Right ventricle myocardium superior (tissue), 1 donor: ENCODE results near the gene KSR2. TPM values are rescaled to one million over a fixed set of nuclear protein-coding genes. Genes with fewer than 3 reads are reported as not detected.
"Not testable (repeated sequence)": the region's sequence is repeated elsewhere in the genome, so short reads cannot be mapped to it uniquely, and the experiment has no call there.

Experiments used
- ATAC-seq: fragments of 200-7000 bp; cut with Tn5 transposase; one replicate; pipeline ENCODE4 v1.9.1; 2020; ENCODE audit warnings: mild to moderate bottlenecking; ENCODE audit not compliant: poor library complexity
- DNase-seq: peaks from one replicate; pipeline ENCODE4 v3.0.0-alpha.2; 2020
- intact Hi-C: fragments of 100-400 bp; cut with DNase I; formaldehyde crosslinking; loops from one replicate; pipeline ENCODE4 v1.11.2; 2022
- long read RNA-seq: library from polyadenylated mRNA; unstranded; transcript quantifications from one replicate; pipeline ENCODE4 v2.0.0, GENCODE V29; 2021
- total RNA-seq: library from RNA; stranded (reverse); fragmentation: NEBNext Ultra II Directional; extraction: Animal tissue kit (Norgen Biotek cat#: 25700); gene quantifications from one replicate; pipeline ENCODE4 v1.2.1, GENCODE V29; 2021
- donor health status: DM: no; HTN: yes; CAD: no; lungs with severe emphysema.

The KSR2 gene
- total RNA-seq, result not detected
- long read RNA-seq, result 0 reads

DNA sequence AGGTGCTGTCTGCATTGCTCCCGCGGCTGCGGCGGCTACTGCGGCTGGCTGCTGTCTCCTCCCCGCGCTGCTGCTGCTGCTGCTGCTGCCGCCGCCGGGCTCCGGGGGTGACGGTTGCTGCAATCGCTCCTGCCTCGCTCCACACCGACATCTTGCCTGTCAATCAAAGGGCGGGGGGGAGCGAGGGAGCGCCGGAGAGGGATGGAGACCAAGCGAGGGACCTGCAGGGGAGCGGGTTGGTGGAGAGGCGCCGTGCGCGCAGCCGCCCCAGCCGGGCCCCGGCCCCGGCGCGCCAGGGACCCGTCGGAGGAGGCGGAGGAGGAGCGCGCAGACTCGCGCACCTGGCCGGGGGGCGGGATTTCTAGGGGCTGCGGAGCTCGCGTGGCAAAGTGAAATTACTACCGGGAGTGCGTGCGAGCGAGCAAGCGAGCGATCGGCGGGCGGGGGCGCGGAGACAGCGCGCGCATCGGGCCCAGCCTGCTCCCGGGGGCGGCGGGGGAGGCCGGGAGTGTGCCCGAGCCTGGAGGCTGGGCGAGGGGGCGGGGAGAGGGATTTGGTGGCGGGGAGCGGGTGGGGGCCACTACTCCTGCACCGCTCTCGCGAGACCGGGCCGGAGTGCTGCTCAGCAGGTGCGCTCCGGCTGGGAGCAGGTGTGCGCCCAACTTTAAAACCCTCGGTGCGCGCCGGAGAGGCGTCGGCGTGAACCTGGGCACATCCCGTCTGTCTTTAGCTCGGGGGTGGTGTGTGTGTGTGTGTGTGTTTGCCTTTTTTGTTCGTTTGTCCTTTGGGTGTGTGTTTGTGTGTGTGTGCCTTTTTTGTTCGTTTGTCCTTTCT is at the start of gene KSR2:
KSR2 (minus strand) TSS at position 165 of the 834 bp plus-strand sequence. CDS start 735 bp downstream, outside the sequence.
- no peak for DNase-seq
- peak; percentile 25 for ATAC-seq

DNA sequence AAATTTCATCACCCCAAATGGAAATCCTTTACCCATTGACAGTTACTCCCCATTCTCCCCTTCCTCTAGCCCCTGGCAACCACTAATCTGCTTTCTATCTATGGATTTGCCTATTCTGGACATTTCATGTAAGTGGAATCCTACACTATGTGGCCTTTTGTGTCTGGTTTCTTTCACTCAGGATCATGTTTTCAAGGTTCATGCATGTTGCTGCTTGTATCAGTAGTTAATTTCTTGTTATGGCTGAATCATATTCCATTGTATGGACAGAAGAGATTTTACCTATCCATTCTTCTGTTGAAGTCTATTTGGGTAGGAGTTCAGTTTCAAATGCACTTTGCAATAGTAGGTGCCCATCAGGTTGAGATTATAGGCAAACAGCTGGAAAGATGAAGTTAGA is 49.1 kb upstream of the KSR2 start:
- intact Hi-C loops, result loop anchor here (10.0 kb wide), 1 partner anchor 143 kb away; no protein-coding TSS in a partner anchor
- DNase-seq (no peak), ATAC-seq (no peak)

More for the DNA sequence above, at the start of gene KSR2:
- intact Hi-C loops, result no loop called here

DNA sequence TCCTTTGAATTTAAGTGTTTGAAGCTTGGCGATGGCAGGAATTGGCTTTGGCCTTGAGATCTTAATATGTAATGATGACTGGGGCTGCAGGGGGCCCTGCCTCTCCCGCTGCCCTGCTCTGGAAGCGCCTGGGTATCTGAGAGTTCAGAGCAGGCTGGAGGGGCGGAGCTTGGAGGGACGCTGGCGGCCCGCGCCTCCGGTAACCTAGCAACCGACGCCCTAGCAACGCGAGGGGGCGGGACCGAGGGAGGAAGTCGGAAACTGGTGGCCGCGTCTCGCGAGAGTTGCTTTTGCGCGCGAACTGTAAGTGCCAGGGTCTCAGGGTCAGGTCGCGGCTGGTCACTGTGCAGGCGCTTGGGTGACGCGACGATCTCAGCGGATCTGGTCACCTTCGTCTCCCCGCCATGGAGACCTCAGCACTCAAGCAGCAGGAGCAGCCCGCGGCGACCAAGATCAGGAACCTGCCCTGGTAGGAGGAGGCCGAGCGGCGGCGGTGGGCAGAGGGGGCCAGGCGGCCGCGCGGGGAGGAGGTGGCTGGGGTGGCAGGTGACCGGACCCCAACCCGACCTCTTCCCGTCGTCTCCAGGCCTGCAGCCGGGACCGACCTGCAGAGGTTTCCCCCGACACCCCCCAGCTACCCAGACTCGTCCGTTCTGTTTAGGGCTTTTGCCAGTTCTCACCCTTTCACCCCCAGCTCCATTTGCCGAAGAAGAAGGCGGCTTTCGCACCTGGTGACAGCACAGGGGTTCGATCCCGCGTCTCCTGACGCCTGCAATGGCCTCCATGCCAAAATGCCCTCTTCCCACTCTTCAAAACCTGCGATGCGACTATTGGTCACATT is 47.9 kb upstream of the KSR2 start, which contains the start of gene RFC5:
RFC5 (plus strand) TSS at position 280 of the 841 bp plus-strand sequence; CDS start at position 405, 125 bp downstream.
- intact Hi-C loops, result loop anchor here (10.0 kb wide), 1 partner anchor 142 kb away; no protein-coding TSS in a partner anchor

DNA sequence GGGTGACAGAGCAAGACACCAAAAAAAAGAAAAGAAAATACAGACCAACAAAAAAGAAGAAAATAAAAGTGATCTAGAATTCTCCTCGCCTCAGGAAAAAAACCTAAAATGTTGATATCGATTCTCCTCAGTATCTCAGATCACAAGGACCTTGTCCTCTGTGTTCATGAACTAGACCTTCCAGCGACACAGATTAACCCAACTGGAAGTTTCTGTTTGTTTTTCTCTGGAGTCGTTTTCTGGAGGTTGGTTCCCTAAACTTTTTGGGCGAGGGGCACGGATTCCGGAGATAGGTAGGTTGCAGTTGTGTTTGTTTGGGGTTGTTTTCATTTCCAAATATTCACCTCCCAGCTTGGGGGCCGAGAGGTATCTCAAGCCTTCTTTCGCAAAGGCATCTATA is 47.2 kb upstream of the KSR2 start:
- DNase-seq (no peak), ATAC-seq (no peak)
- intact Hi-C loops, result loop anchor here (10.0 kb wide), 1 partner anchor 141 kb away; no protein-coding TSS in a partner anchor

More for the DNA sequence above, 47.9 kb upstream of the KSR2 start, which contains the start of gene RFC5:
- ATAC-seq, result peak; percentile 100
- peak; percentile 99 for DNase-seq

DNA sequence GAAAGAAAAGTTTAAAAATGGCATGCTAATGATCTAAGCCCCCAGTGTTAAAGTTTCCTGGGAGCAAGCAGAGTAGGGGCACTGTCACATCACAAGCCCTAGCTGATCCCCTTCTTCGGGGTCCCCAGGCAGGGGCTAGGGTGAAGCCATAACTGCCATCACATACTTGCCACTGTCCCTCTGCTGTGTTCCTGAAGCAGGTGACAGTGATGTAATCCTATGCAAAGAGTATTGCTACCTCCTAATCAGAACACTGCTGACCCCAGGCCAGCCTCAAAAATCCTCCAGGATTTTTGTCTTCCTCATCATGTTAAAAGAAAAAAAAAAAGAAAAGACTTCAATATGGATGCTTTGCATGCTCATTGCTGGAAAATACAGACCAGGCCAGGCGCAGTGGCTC is 46.5 kb upstream of the KSR2 start:
- intact Hi-C loops, result loop anchor here (10.0 kb wide), 1 partner anchor 141 kb away; no protein-coding TSS in a partner anchor
- no peak for ATAC-seq
- no peak for DNase-seq

DNA sequence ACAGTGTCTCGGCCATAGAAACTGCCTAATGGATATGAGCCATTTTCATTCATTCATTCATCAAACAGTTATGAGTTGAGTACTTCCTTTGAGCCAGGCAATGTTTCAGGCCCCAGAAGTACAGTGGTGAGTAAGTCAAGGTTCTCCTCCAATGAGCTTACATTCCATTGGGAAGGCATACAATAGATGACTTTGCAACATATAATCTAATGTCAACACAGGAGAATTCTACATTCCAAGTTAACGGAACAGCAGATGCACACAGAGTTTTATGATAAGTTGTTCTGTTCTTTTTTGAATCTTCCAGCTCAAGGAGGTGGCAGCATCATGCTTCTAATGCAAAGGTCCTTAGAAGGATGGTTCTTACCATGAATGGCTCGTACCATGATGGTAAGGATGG is 44.5 kb upstream of the KSR2 start:
- intact Hi-C loops, result loop anchor here (10.0 kb wide), 1 partner anchor 138 kb away; no protein-coding TSS in a partner anchor
- DNase-seq (no peak), ATAC-seq (no peak)

DNA sequence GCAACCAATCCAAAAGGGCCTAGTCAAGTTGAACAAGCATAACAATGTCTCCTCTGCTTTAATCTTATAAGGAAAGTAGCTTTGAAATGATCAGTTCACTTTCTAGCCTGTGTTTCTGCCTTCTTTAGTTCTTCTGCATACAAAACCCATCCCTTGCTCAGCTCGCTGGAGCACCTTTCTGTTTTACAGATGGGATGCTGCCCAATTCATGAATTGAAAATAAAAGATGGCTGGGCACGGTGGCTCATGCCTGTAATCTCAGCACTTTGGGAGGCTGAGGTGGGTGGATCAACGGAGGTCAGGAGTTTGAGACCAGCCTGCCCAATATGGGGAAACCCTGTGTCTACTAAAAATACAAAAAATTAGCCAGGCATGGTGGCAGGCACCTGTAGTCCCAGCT is 43.2 kb upstream of the KSR2 start:
- ATAC-seq, result no peak

DNA sequence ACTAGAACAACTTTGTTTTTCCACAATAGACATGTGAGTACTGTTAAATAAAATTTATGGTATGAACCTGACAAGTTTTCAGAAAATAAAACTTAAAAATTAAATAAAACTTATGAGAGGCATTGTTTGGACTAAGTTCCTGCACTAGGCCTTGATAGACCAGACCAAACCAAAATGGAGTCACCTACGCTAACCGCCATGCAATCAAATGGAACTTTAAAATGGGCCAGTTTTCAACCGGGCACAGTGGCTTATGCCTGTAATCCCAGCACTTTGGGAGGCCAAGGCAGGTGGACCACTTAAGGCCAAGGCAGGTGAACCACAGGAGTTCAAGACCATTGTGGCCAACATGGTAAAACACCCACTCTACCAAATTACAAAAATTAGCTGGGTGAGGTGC is 42.6 kb upstream of the KSR2 start:
- no peak for DNase-seq
- ATAC-seq, result no peak
- intact Hi-C loops, result loop anchor here (10.0 kb wide), 1 partner anchor 137 kb away; no protein-coding TSS in a partner anchor

More for the DNA sequence above, 43.2 kb upstream of the KSR2 start:
- no peak for DNase-seq
- intact Hi-C loops, result loop anchor here (10.0 kb wide), 1 partner anchor 137 kb away; no protein-coding TSS in a partner anchor

DNA sequence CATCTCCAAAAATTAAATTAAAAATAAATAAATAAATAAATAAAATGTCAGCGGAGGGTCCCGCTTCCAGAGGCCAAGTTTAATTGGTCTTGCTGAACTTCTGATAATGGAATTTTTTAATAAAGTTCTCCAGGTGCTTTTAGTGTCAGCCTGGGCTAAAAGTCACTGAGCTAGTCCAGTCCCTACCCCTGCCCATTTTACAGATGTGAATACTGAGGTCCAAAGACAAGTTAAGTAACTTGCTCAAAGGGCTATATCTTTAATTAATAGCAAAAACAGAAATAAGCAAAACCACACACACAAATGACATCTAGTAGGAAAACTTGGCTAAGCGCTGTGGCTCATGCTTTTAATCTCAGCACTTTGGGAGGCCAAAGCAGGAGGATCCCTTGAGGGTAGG is 42.1 kb upstream of the KSR2 start:
- no peak for ATAC-seq
- no peak for DNase-seq
- intact Hi-C loops, result loop anchor here (10.0 kb wide), 1 partner anchor 136 kb away; no protein-coding TSS in a partner anchor

DNA sequence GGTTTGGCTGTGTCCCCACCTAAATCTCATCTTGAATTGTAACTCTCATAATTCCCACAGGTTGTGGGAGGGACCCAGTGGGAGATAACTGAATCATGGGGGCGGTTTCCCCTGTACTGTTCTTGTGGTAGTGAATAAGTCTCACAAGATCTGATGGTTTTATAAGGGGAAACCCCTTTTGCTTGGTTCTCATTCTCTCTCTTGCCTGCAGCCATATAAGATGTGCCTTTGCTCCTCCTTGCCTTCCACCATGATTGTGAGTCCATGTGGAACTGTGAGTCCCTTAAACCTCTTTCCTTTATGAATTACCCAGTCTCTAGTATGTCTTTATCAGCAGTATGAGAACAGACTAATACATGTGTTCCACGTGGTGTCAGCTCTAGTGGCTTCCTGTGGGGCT is 31.0 kb upstream of the KSR2 start:
- ATAC-seq, intact Hi-C loops, DNase-seq: not testable (repeated sequence)

DNA sequence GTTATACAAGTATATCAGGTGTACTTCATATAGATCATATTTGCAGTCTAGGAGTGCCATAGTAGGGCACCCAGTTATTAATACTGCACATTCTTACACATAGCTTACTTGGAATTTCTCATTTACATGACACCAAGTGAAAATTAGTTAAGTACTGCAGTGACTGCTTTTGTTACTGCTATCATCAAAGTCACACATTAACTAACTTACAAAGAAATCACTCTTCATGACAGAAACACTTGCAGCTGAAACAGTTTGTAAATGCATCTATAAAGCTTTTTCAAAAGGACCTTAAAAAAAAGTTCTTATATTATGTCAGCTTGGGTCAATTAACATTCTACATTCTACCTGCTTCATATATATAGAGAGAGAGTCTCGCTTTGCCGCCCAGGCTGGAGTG is 29.9 kb upstream of the KSR2 start:
- ATAC-seq (no peak), DNase-seq (no peak)
- intact Hi-C loops, result no loop called here

DNA sequence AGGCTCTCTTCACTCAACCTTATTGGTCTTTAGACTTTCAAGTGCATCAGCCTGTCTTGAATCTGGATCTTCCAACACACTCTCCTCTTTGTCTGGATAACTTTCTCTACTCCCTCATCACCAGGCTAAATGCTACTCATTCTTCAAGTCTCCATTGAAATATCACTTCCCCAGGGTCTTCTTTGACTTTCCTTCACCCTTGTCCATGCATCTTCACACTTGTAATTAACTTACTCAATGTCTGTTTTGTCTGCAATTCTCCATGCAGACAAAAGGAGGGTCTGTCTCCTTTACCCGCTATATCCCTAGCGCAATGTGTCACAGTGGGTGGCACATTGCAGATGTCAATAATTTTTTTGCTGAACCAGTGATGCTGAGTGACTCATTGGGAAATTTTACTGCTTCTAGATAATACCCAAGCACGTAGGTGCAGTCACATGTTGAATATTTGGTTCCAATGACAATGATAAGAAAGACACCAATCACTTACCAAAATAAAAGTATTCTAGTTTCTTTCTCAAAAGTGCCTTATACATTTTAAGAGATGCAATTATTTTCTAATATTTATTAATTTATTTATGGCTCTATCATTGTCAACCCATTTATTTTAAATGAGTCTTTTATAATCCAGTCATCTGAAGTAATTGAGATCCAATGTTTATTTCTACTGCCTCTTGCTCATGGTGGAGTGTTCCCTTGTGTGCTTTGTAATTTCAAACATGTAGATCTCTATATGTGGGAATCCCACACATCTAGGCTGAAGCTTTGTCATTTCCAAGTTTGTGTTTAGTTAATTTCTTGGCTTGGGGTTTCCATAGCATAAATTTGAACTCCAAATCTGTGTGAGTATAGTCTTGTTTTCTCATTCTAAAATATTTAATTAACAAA is 26.0 kb upstream of the KSR2 start:
- intact Hi-C loops, result no loop called here
- no peak for DNase-seq
- ATAC-seq, result no peak

DNA sequence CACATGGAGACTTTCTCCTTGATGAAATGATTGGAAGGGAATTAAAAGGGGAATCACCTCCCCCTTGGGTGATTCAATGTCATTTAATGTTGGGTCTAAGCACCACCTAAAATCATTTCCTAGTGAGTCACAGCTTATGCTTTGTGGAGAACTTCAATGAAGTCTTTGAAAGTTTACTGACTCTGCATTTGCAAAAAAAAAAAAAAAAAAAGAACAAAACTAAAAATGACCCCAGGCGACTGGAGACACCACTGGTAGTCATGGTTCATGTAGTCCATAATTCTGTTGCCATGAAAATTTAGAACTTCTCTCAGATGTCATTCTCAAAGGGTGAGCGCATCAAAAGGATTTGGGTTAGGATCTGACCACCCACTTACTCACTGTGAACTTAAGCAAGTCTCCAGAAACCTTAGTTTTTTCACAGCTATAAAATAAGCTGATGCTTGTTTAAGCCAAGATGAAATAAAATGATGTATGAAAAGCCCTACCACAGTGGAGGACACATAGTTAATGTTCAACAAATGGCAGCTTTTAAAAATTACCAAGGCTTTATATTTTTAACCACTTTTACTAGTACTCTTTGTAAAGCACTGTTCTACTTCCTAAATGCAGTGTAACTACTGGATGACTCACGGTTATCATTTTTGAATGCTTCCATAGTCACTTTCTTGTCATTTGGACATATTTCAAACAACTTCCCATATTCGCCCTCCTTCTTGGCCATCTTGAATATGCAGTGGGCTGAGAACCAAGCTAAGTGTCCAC is 18.1 kb upstream of the KSR2 start:
- no peak for DNase-seq
- ATAC-seq, result no peak
- intact Hi-C loops, result no loop called here

DNA sequence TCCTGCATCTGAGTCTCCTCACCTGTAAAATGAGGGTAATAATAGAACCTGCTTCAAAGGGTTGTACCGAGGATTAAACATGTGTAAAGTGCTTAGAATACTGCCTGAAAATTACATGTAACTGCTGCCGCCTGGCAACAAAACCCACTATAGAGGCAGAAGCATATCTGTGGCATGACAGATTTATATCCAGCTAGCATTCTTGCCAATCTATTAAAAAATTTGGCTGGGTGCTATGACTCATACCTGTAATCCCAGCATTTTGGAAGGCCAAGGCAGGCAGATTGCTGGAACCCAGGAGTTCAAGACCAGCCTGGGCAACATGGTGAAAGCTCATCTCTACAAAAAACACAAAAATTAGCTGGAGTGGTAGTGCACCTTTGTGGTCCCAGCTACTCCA is 16.4 kb upstream of the KSR2 start:
- ATAC-seq (no peak), DNase-seq (no peak)
- intact Hi-C loops, result no loop called here

DNA sequence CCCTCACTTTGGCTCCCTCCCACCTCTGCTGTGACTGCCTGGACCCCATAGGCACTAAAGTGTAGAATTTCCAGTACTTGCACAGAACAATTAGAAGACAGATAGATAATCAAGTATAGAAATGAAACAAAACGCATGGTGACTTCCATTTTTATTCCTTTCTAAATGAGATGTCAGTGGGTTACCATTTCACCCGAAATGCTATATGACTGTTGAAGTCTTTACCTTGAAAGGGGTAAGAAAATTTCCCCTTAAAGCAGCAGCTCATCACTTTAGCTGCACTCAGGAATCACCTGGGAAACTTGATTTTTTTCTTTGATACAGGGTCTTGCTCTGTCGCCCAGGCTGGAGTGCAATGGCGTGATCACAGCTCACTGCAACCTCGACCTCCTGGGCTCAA is 12.5 kb upstream of the KSR2 start:
- DNase-seq (no peak), ATAC-seq (no peak)
- intact Hi-C loops, result no loop called here

DNA sequence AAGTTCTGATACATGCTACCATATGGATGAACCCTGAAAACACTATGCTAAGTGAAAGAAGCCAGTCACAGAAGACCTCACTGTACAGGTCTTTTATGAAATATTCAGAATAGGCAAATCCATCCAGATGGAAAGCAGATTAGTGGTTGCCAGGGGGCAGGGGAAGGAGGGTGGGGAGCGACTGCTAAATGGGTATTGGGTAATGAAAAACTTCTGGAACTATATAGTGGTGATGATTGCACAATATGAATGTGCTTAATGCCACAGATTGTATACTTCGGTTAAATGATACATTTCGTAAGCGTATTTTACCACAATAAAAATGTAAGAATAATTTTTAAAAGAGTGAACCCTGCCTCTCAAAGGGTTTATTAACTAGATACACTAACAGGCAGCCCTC is 11.8 kb upstream of the KSR2 start:
- ATAC-seq (no peak), DNase-seq (no peak)
- intact Hi-C loops, result no loop called here

DNA sequence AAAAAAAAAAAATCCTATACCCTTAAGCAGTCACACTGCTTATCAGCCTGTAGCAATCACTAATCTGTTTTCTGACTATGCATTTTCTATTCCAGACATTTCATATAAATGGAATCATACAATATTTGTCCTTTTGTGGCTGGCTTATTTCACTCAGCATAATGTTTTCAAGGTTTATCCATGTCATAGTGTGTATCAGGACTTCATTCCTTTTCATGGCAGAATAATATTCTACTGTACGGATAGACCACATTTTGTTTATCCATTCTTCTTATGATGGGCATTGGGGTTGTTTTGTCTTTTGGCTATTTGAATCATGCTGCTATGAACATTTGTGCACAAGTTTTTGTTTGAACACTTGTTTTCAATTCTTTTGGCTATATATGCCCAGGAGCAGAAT is 8.6 kb upstream of the KSR2 start:
- no peak for DNase-seq
- ATAC-seq, result no peak
- intact Hi-C loops, result no loop called here
